ENCODE measurements around the gene F5.

DNA sequence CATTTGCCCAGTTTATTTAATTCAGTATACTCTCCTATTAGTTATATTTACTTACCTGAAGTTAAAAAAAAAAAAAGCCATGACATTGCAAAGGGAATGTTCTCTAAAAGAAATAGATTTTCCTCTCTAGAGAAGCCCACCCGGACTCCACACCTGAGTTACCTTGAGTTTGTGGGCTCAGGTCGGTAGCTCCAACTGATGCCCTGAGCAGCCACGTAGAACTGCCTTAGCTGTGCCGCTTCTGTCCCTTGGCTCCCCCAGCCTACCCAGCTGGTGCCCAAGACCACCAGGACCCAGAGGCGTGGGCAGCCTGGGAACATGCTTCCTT is 250 bp downstream of the F5 start:
- TF ChIP-seq CTCF (conservative IDR thresholded peaks at IDR 0.05 in 1 of 2, IDR thresholded peaks at IDR 0.05 in 1 of 2; ENCODE audit: low read depth in 1 of 2, low read length in 2 of 2) (no peak), EZH2 (IDR thresholded peaks at IDR 0.05; ENCODE audit: low read length, missing control alignments) (no peak)
